C4-2B (cell line): ENCODE data around the gene SPATA21.
"Not testable (repeated sequence)": the region's sequence is repeated elsewhere in the genome, so short reads cannot be mapped to it uniquely, and the experiment has no call there.

Experiments used
- H3K27ac ChIP-seq: fragments of 450-650 bp; 2 replicates; pipeline ENCODE4 v1.5.1; 2017
- CTCF ChIP-seq: fragments of 450-650 bp; conservative IDR thresholded peaks from 2 replicates; pipeline ENCODE4 v1.5.1; 2017; ENCODE audit warnings: mild to moderate bottlenecking
- ZFX ChIP-seq: fragments of 450-650 bp; IDR thresholded peaks from 2 replicates; pipeline ENCODE4 v1.6.1; 2017

SPATA21 gene

GRCh38 chr1:16474166-16474800 is 37.1 kb upstream of the SPATA21 start:
- H3K27ac ChIP-seq = no peak overlapping the region
- TF ChIP-seq ZFX (no peak), CTCF (no peak)

GRCh38 chr1:16468558-16468957 is 31.3 kb upstream of the SPATA21 start:
- TF ChIP-seq CTCF = no peak
- TF ChIP-seq ZFX = no peak
- H3K27ac ChIP-seq = no peak overlapping the region

- TF ChIP-seq CTCF = no peak
- no peak for TF ChIP-seq ZFX
- H3K27ac ChIP-seq = no peak overlapping the region
Observed at GRCh38 chr1:16464917-16465625, 27.8 kb upstream of the SPATA21 start.

GRCh38 chr1:16462773-16463330 is 25.6 kb upstream of the SPATA21 start:
- no peak overlapping the region for H3K27ac ChIP-seq
- TF ChIP-seq CTCF = no peak
- TF ChIP-seq ZFX = no peak

GRCh38 chr1:16461681-16462080 is 24.5 kb upstream of the SPATA21 start:
- TF ChIP-seq CTCF (no peak), ZFX (no peak)
- H3K27ac ChIP-seq = no peak overlapping the region

GRCh38 chr1:16459352-16459925 is 22.2 kb upstream of the SPATA21 start:
- no peak for TF ChIP-seq ZFX
- TF ChIP-seq CTCF = no peak
- H3K27ac ChIP-seq = no peak overlapping the region

GRCh38 chr1:16458831-16459230 is 21.6 kb upstream of the SPATA21 start:
- no peak for TF ChIP-seq ZFX
- no peak for TF ChIP-seq CTCF
- no peak overlapping the region for H3K27ac ChIP-seq

GRCh38 chr1:16456151-16456550 is 18.9 kb upstream of the SPATA21 start:
- not testable (repeated sequence) for H3K27ac ChIP-seq

GRCh38 chr1:16454909-16455308 is 17.7 kb upstream of the SPATA21 start:
- not testable (repeated sequence) for H3K27ac ChIP-seq
